HEK293T (cell line): ENCODE data around the gene IPMK.

Experiments
- ARNT ChIP-seq: fragments of 450-650 bp; IDR thresholded peaks from 2 replicates; pipeline ENCODE4 v1.6.1; 2017; ENCODE audit warnings: mild to moderate bottlenecking
- BHLHE40 ChIP-seq: fragments of 450-650 bp; IDR thresholded peaks from 2 replicates; pipeline ENCODE4 v1.6.1; 2016; ENCODE audit warnings: mild to moderate bottlenecking, moderate library complexity, borderline replicate concordance
- ELF4 ChIP-seq: fragments of 450-650 bp; IDR thresholded peaks from 2 replicates; pipeline ENCODE4 v1.6.1; 2017; ENCODE audit warnings: antibody characterized with exemption
- FOXA1 ChIP-seq: fragments of 450-650 bp; IDR thresholded peaks from 2 replicates; pipeline ENCODE4 v1.6.1; 2016; ENCODE audit warnings: mild to moderate bottlenecking
- FOXK2 ChIP-seq: fragments of 450-650 bp; IDR thresholded peaks from 2 replicates; pipeline ENCODE4 v1.6.1; 2016; ENCODE audit warnings: mild to moderate bottlenecking
- FOXM1 ChIP-seq: fragments of 450-650 bp; IDR thresholded peaks from 2 replicates; pipeline ENCODE4 v1.6.1; 2017; ENCODE audit warnings: mild to moderate bottlenecking, borderline replicate concordance
- L3MBTL2 ChIP-seq: fragments of 450-650 bp; conservative IDR thresholded peaks from 2 replicates; pipeline ENCODE4 v1.6.1; 2016; ENCODE audit warnings: mild to moderate bottlenecking
- LEF1 ChIP-seq: fragments of 450-650 bp; IDR thresholded peaks from 2 replicates; pipeline ENCODE4 v1.6.1; 2017; ENCODE audit warnings: mild to moderate bottlenecking, borderline replicate concordance
- SP1 ChIP-seq: fragments of 450-650 bp; IDR thresholded peaks from 2 replicates; pipeline ENCODE4 v1.6.1; 2017
- SUZ12 ChIP-seq: fragments of 450-650 bp; IDR thresholded peaks from 2 replicates; pipeline ENCODE4 v1.6.1; 2016; ENCODE audit warnings: mild to moderate bottlenecking
- TARDBP ChIP-seq: fragments of 450-650 bp; IDR thresholded peaks from 2 replicates; pipeline ENCODE4 v1.6.1; 2016
- ZNF384 ChIP-seq: fragments of 450-650 bp; IDR thresholded peaks from 2 replicates; pipeline ENCODE4 v1.6.1; 2016
- TF ChIP-seq, protein P1 (sequence below): fragments of 450-650 bp; IDR thresholded peaks from 2 replicates; pipeline ENCODE4 v1.6.1; 2016

DNA sequence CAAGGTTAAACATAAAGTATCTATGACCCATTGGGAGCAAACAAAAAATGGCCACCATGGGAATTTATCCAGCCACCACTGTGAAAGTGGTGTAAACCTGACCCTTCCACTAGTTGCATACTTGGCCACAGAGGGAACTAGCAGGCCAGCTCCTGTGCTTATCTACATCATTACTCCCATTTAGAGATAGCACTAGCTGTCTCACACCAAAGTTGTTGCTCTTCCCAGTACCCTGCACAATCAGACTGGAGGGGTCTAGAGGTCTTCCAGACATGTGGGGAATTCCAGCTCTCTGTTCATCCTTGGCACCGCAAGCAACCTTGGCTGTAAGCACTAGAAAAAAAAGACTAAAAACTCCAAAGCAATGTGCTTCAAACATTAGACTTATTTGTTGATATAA, 113.9 kb downstream of the IPMK start:
- TF ChIP-seq ARNT = no peak
- TF ChIP-seq, protein P1, sequence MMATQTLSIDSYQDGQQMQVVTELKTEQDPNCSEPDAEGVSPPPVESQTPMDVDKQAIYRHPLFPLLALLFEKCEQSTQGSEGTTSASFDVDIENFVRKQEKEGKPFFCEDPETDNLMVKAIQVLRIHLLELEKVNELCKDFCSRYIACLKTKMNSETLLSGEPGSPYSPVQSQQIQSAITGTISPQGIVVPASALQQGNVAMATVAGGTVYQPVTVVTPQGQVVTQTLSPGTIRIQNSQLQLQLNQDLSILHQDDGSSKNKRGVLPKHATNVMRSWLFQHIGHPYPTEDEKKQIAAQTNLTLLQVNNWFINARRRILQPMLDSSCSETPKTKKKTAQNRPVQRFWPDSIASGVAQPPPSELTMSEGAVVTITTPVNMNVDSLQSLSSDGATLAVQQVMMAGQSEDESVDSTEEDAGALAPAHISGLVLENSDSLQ = no peak
- TF ChIP-seq SP1 = no peak
- TF ChIP-seq TARDBP = no peak
- no peak for TF ChIP-seq FOXM1
- TF ChIP-seq SUZ12 = no peak
- TF ChIP-seq LEF1 = no peak
- no peak for TF ChIP-seq L3MBTL2
- TF ChIP-seq FOXA1 = no peak
- TF ChIP-seq FOXK2 = no peak
- no peak for TF ChIP-seq ELF4
- TF ChIP-seq ZNF384 = no peak
- no peak for TF ChIP-seq BHLHE40
